H1 (cell line): Measurements from ENCODE around the gene VMP1. TPM values are rescaled to one million over a fixed set of nuclear protein-coding genes. Genes with fewer than 3 reads are reported as not detected.

Experiments
- CTCF ChIA-PET: fragments of 300-600 bp; sonication (Branson Sonifier 250); formaldehyde crosslinking; loops from one replicate; lab custom pipeline; 2021; ENCODE audit not compliant: partially characterized antibody; lab: Charles Lee
- POLR2A ChIA-PET: fragments of 300-600 bp; sonication (Branson Sonifier 250); formaldehyde crosslinking; loops from one replicate; lab custom pipeline; 2021; ENCODE audit warnings: inconsistent platforms; ENCODE audit not compliant: partially characterized antibody; lab: Charles Lee
- DNase-seq, 2 experiments: peaks; one replicate each; pipeline versions ENCODE4 v3.0.0 to v3.0.0-alpha.2; 2010 to 2022; ENCODE audit warnings: low spot score in 2 of 2, low read depth in 1 of 2, mixed read lengths in 1 of 2
- FAIRE-seq: peaks from 2 replicates; lab custom pipeline; 2011; peaks lifted over from hg19 to GRCh38; lab: Jason Lieb, UNC
- H2AFZ ChIP-seq: 2 replicates; pipeline ENCODE4 v1.8.1; 2012; ENCODE audit warnings: low read length, inconsistent platforms
- H2AK5ac ChIP-seq: 2 replicates; pipeline ENCODE4 v1.6.1; 2013; ENCODE audit warnings: low read depth, low read length
- H2BK120ac ChIP-seq: replicated peaks from 2 replicates; pipeline ENCODE3; 2013; ENCODE audit warnings: low read depth, low read length, inconsistent platforms
- H2BK12ac ChIP-seq: 2 replicates; pipeline ENCODE4 v1.6.1; 2013; ENCODE audit warnings: low read depth, low read length
- H2BK15ac ChIP-seq: 2 replicates; pipeline ENCODE4 v1.6.1; 2013; ENCODE audit warnings: low read length
- H2BK20ac ChIP-seq: 2 replicates; pipeline ENCODE4 v1.6.1; 2013; ENCODE audit warnings: low read length
- H2BK5ac ChIP-seq: 2 replicates; pipeline ENCODE4 v1.6.1; 2013; ENCODE audit warnings: low read depth, low read length
- H3K14ac ChIP-seq: 2 replicates; pipeline ENCODE4 v1.6.1; 2013; ENCODE audit warnings: inconsistent platforms; ENCODE audit not compliant: insufficient read length
- H3K18ac ChIP-seq: 2 replicates; pipeline ENCODE4 v1.6.1; 2013; ENCODE audit warnings: low read length; ENCODE audit errors: extremely low read depth
- H3K23ac ChIP-seq: 2 replicates; pipeline ENCODE4 v1.6.1; 2013; ENCODE audit warnings: inconsistent platforms; ENCODE audit not compliant: insufficient read length
- H3K23me2 ChIP-seq: 2 replicates; pipeline ENCODE4 v1.6.1; 2013; ENCODE audit warnings: low read depth, low read length
- H3K27ac ChIP-seq: 2 replicates; pipeline ENCODE4 v1.6.1; 2011; ENCODE audit warnings: low read depth, low read length, inconsistent platforms
- H3K27me3 ChIP-seq, 4 experiments: replicated peaks in 1 of 4; 1 replicate in 1 of 4; 2 replicates in 3 of 4; pipeline versions ENCODE4 v1.6.1 to v1.8.1; 2011 to 2013; ENCODE audit warnings: low read length in 3 of 4, mild to moderate bottlenecking in 3 of 4, inconsistent platforms in 2 of 4, mixed read lengths in 2 of 4, moderate library complexity in 1 of 4; ENCODE audit not compliant: control insufficient read depth in 3 of 4, insufficient read depth in 3 of 4; ENCODE audit errors: extremely low read depth in 1 of 4
- H3K36me3 ChIP-seq, 4 experiments: 2 replicates each; pipeline versions ENCODE4 v1.6.1 to v1.8.1; 2011 to 2013; ENCODE audit warnings: mild to moderate bottlenecking in 4 of 4, low read length in 3 of 4, moderate library complexity in 2 of 4, control low read depth in 1 of 4, inconsistent platforms in 1 of 4; ENCODE audit not compliant: insufficient read depth in 4 of 4, control insufficient read depth in 2 of 4
- H3K4ac ChIP-seq: replicated peaks from 2 replicates; pipeline ENCODE3; 2013; ENCODE audit warnings: low read length, low read depth, mixed read lengths, inconsistent platforms; ENCODE audit not compliant: insufficient read length
- H3K4me1 ChIP-seq, 4 experiments: replicated peaks in 1 of 4; 1 replicate in 1 of 4; 2 replicates in 3 of 4; pipeline versions ENCODE4 v1.6.1 to v1.8.1; 2011 to 2013; ENCODE audit warnings: low read length in 3 of 4, inconsistent platforms in 2 of 4, mixed read lengths in 1 of 4; ENCODE audit not compliant: insufficient read depth in 4 of 4, control insufficient read depth in 3 of 4
- H3K4me2 ChIP-seq, 2 experiments: 2 replicates each; pipeline versions ENCODE4 v1.6.1 to v1.8.1; 2011 to 2013; ENCODE audit warnings: low read depth in 2 of 2, low read length in 2 of 2, control low read depth in 1 of 2, inconsistent platforms in 1 of 2, mild to moderate bottlenecking in 1 of 2; ENCODE audit not compliant: insufficient read depth in 1 of 2
- H3K4me3 ChIP-seq, 4 experiments: fragments of 200-600, 300-600 bp in 1 of 4; sonication (generic), shearing (Covaris generic), sonication (Bioruptor Twin) in 1 of 4; 2 replicates each; pipeline versions ENCODE4 v1.5.1 to v1.8.1; 2011 to 2016; ENCODE audit warnings: low read length in 4 of 4, low read depth in 3 of 4, control low read depth in 2 of 4, inconsistent platforms in 2 of 4, mild to moderate bottlenecking in 2 of 4, mixed read lengths in 1 of 4, moderate library complexity in 1 of 4; ENCODE audit not compliant: insufficient read depth in 2 of 4; ENCODE audit errors: extremely low read depth in 1 of 4
- H3K56ac ChIP-seq: replicated peaks from 2 replicates; pipeline ENCODE3; 2013; ENCODE audit warnings: low read depth, mild to moderate bottlenecking, mixed read lengths, low read length, inconsistent platforms; ENCODE audit not compliant: insufficient read length
- H3K79me1 ChIP-seq: 2 replicates; pipeline ENCODE4 v1.6.1; 2013; ENCODE audit warnings: low read depth, low read length, control low read depth
- H3K79me2 ChIP-seq, 2 experiments: 2 replicates each; pipeline versions ENCODE4 v1.6.1 to v1.8.1; 2012 to 2013; ENCODE audit warnings: low read length in 2 of 2, mild to moderate bottlenecking in 2 of 2, inconsistent platforms in 1 of 2; ENCODE audit not compliant: insufficient read depth in 2 of 2, control insufficient read depth in 1 of 2
- H3K9ac ChIP-seq, 4 experiments: replicated peaks in 1 of 4; 1 replicate in 1 of 4; 2 replicates in 3 of 4; pipeline versions ENCODE4 v1.6.1 to v1.8.1; 2011 to 2013; ENCODE audit warnings: low read depth in 3 of 4, low read length in 3 of 4, control low read depth in 2 of 4, mild to moderate bottlenecking in 2 of 4, moderate library complexity in 2 of 4, inconsistent platforms in 1 of 4; ENCODE audit errors: extremely low read depth in 1 of 4
- H3K9me3 ChIP-seq, 2 experiments: 2 replicates each; pipeline versions ENCODE4 v1.6.1 to v1.8.1; 2012 to 2013; ENCODE audit warnings: mild to moderate bottlenecking in 2 of 2, moderate library complexity in 2 of 2, control low read depth in 1 of 2, inconsistent platforms in 1 of 2, low read depth in 1 of 2, low read length in 1 of 2, mixed read lengths in 1 of 2; ENCODE audit not compliant: insufficient read depth in 2 of 2
- H4K20me1 ChIP-seq, 2 experiments: replicated peaks in 1 of 2; 2 replicates each; pipeline versions ENCODE3 to v1.8.1; 2011 to 2013; ENCODE audit warnings: inconsistent platforms in 2 of 2, low read length in 2 of 2, mild to moderate bottlenecking in 1 of 2; ENCODE audit not compliant: insufficient read depth in 2 of 2, control insufficient read depth in 1 of 2
- H4K5ac ChIP-seq: 2 replicates; pipeline ENCODE4 v1.6.1; 2013; ENCODE audit warnings: low read length, low read depth, mixed read lengths, inconsistent platforms; ENCODE audit not compliant: insufficient read length
- H4K8ac ChIP-seq: 2 replicates; pipeline ENCODE4 v1.8.0; 2013; ENCODE audit warnings: mild to moderate bottlenecking, moderate library complexity, low read length, inconsistent platforms; ENCODE audit not compliant: insufficient read depth; ENCODE audit errors: extremely low read depth
- H4K91ac ChIP-seq: replicated peaks from 2 replicates; pipeline ENCODE3; 2013; ENCODE audit warnings: low read length, mixed read lengths, inconsistent platforms; ENCODE audit not compliant: insufficient read length
- BACH1 ChIP-seq: IDR thresholded peaks from 2 replicates; pipeline ENCODE4 v1.6.1; 2012; ENCODE audit warnings: low read length, improper control_type of control experiment
- CEBPB ChIP-seq: IDR thresholded peaks from 2 replicates; pipeline ENCODE4 v1.6.1; 2012; ENCODE audit warnings: low read depth, low read length
- CHD1 ChIP-seq: IDR thresholded peaks from 2 replicates; pipeline ENCODE4 v1.6.1; 2012; ENCODE audit warnings: low read depth, low read length, improper control_type of control experiment
- KDM5A ChIP-seq: fragments of 200-600 bp; IDR thresholded peaks from 2 replicates; pipeline ENCODE4 v1.7.1; 2012; ENCODE audit warnings: mild to moderate bottlenecking, low read length, inconsistent platforms, mixed read lengths
- MAX ChIP-seq: IDR thresholded peaks from 2 replicates; pipeline ENCODE4 v1.6.1; 2012; ENCODE audit warnings: inconsistent platforms
- POLR2A ChIP-seq, 2 experiments: IDR thresholded peaks; 1 replicate in 1 of 2; 2 replicates in 1 of 2; pipeline ENCODE4 v1.6.1; 2011; ENCODE audit warnings: low read depth in 2 of 2, low read length in 2 of 2, mild to moderate bottlenecking in 2 of 2; ENCODE audit errors: control extremely low read depth in 1 of 2
- USF2 ChIP-seq: IDR thresholded peaks from 2 replicates; pipeline ENCODE4 v1.6.1; 2011; ENCODE audit warnings: low read length, improper control_type of control experiment
- WGBS, 2 experiments: shearing (Covaris generic) in 1 of 2; methylation state at CpG; one replicate each; pipeline versions ENCODE4 v1.1.6 to v1.1.7; 2013 to 2015; ENCODE audit warnings: low lambda C conversion rate in 2 of 2, mixed read lengths in 2 of 2, inconsistent platforms in 1 of 2, low coverage in 1 of 2, missing lambda C conversion rate in 1 of 2; ENCODE audit not compliant: insufficient replicate concordance in 2 of 2, insufficient coverage in 1 of 2, insufficient read length in 1 of 2; ENCODE audit errors: extremely low coverage in 1 of 2, missing lambda C conversion rate in 1 of 2; 5-methylcytosine and 5-hydroxymethylcytosine counted together
- polyA plus RNA-seq, 7 experiments: library from polyadenylated mRNA; depleted of rRNA in 3 of 7; stranded (reverse) in 5 of 7; unstranded in 2 of 7; fragments of >200 nt in 5 of 7; fragments of 200-250 nt in 2 of 7; gene quantifications; 1 replicate in 5 of 7; 2 replicates in 1 of 7; 4 replicates in 1 of 7; pipeline versions ENCODE4 v1.2.1 to v1.2.3, GENCODE V29; 2011 to 2013; ENCODE audit warnings: missing spikeins in 2 of 7, mixed read lengths in 2 of 7
- total RNA-seq: library from RNA; stranded (reverse); fragmentation: NEBNext Ultra II Directional; extraction: Animal tissue kit (Norgen Biotek cat#: 25700); gene quantifications from 2 replicates; pipeline ENCODE4 v1.2.1, GENCODE V29; 2021

The VMP1 gene
- total and polyA plus RNA-seq, 2 of the 8 experiments (the other 6 are each of a cell fraction or from before 2014, with no cell fraction given): 45.0 to 92.7 TPM

- DNase-seq: no peak
- Histone ChIP-seq H2AK5ac (no peak overlapping the region), H2BK120ac (no peak overlapping the region), H4K8ac (no peak overlapping the region), H3K9ac (no peak overlapping the region), H3K79me2 (peaks cover 0 to 66% of the 10 kb centered on the region in 2 experiments; a peak in 2 of 4 replicates), H3K18ac (no peak overlapping the region), H3K27me3 (no peaks in the 10 kb centered on the region), H4K91ac (no peak overlapping the region), H4K20me1 (no peaks in the 10 kb centered on the region), H3K27ac (no peak overlapping the region), H3K56ac (no peak overlapping the region), H2BK5ac (no peak overlapping the region), H3K4me3 (no peak overlapping the region), H3K23ac (no peak overlapping the region), H3K4ac (no peak overlapping the region)
- CTCF ChIA-PET: no interaction called here
- TF ChIP-seq BACH1 (no peak), USF2 (no peak), POLR2A (IDR thresholded peaks at IDR 0.05; ENCODE audit: control extremely low read depth in 1 of 2, low read depth in 2 of 2, low read length in 2 of 2) (no peak), CHD1 (no peak), KDM5A (no peak), MAX (no peak), CEBPB (no peak)
- TF ChIP-seq, all 59 proteins: peak for 0
- Histone ChIP-seq H3K9me3 (no peaks in the 10 kb centered on the region), H4K5ac (no peak overlapping the region), H3K14ac (no peak overlapping the region), H3K4me1 (no peaks in the 10 kb centered on the region), H2BK12ac (no peak overlapping the region), H3K23me2 (0 out of 2 replicates have a peak, but pooled peaks cover 3% of the 10 kb centered on the region), H2BK20ac (no peak overlapping the region), H2BK15ac (no peak overlapping the region), H3K36me3 (no peaks in the 10 kb centered on the region), H3K79me1 (peaks cover 8% of the 10 kb centered on the region; the same call in 1 of the 2 replicates), H2AFZ (no peak overlapping the region), H3K4me2 (no peak overlapping the region)
- POLR2A ChIA-PET: interaction anchor here (0.9 kb wide), 1 partner anchor 9 kb away, joined by 3 read pairs; the partner anchor contains the start of genes PTRH2 and VMP1
- 89% methylated on average over 2 of the region's 2 CpGs; no CpG with 5 or more reads in 1 of the 2 experiments for WGBS, 2 experiments
- no peak for FAIRE-seq
Measured at GRCh38 chr17:59716427-59716826, 9.0 kb downstream of the VMP1 start.
